WTC11 (cell line): ENCODE results near the gene WFDC1. TPM values are rescaled to one million over a fixed set of nuclear protein-coding genes. Genes with fewer than 3 reads are reported as not detected.

Source experiments
- ATAC-seq: fragments of 200-7000 bp; cut with Tn5 transposase; 2 replicates; pipeline ENCODE4 v1.10.0; 2021; ENCODE audit warnings: mild to moderate bottlenecking, moderate library complexity
- CTCF ChIA-PET: fragments of 300-600 bp; sonication (Branson Sonifier 250); formaldehyde crosslinking; loops from one replicate; lab custom pipeline; 2021; ENCODE audit warnings: antibody characterized with exemption; lab: Charles Lee
- POLR2A ChIA-PET: fragments of 350-600 bp; sonication (Branson Sonifier 250); formaldehyde crosslinking; loops from one replicate; lab custom pipeline; 2021; ENCODE audit warnings: antibody characterized with exemption; lab: Charles Lee
- DNase-seq: peaks from one replicate; pipeline ENCODE4 v3.0.0; 2021; ENCODE audit warnings: low spot score
- H3K27ac Mint-ChIP-seq: 2 replicates; pipeline ENCODE4 v1.8.0; 2021; ENCODE audit warnings: mixed read lengths
- H3K27me3 Mint-ChIP-seq: 2 replicates; pipeline ENCODE4 v1.8.0; 2021; ENCODE audit warnings: low read depth, mild to moderate bottlenecking, moderate library complexity, mixed read lengths
- H3K36me3 Mint-ChIP-seq: 2 replicates; pipeline ENCODE4 v1.8.0; 2021; ENCODE audit warnings: mixed read lengths
- H3K4me1 Mint-ChIP-seq: 2 replicates; pipeline ENCODE4 v1.8.0; 2022; ENCODE audit warnings: mixed read lengths
- H3K4me3 Mint-ChIP-seq: 2 replicates; pipeline ENCODE4 v1.8.0; 2021; ENCODE audit warnings: mild to moderate bottlenecking, moderate library complexity, mixed read lengths
- H3K9me3 Mint-ChIP-seq: 2 replicates; pipeline ENCODE4 v1.8.0; 2021; ENCODE audit warnings: mixed read lengths
- ELF4 ChIP-seq: sonication (generic); formaldehyde crosslinking; IDR thresholded peaks from 2 replicates; pipeline ENCODE4 v1.8.1; 2022; ENCODE audit warnings: low read depth, mild to moderate bottlenecking, moderate library complexity, missing genetic modification reagents
- ESRRA ChIP-seq: sonication (generic); formaldehyde crosslinking; IDR thresholded peaks from 2 replicates; pipeline ENCODE4 v1.8.1; 2022; ENCODE audit warnings: mild to moderate bottlenecking, missing genetic modification reagents, borderline replicate concordance
- FOXJ3 ChIP-seq: sonication (generic); formaldehyde crosslinking; IDR thresholded peaks from 2 replicates; pipeline ENCODE4 v1.9.0; 2021; ENCODE audit warnings: missing genetic modification reagents, mild to moderate bottlenecking, borderline replicate concordance
- GRHL2 ChIP-seq: fragments of 250-450 bp; sonication (Bioruptor Pico); IDR thresholded peaks from 2 replicates; pipeline ENCODE4 v1.8.0; 2022; ENCODE audit warnings: mild to moderate bottlenecking, moderate library complexity; ENCODE audit not compliant: insufficient replicate concordance, severe bottlenecking
- JUN ChIP-seq: sonication (generic); formaldehyde crosslinking; IDR thresholded peaks from 2 replicates; pipeline ENCODE4 v1.8.0; 2023; ENCODE audit warnings: mild to moderate bottlenecking, missing genetic modification reagents
- NR2C2 ChIP-seq: sonication (generic); formaldehyde crosslinking; IDR thresholded peaks from 2 replicates; pipeline ENCODE4 v1.8.0; 2022; ENCODE audit warnings: mild to moderate bottlenecking, missing genetic modification reagents
- PRRX2 ChIP-seq: fragments of 250-450 bp; sonication (Bioruptor Pico); IDR thresholded peaks from 2 replicates; pipeline ENCODE4 v1.8.0; 2021; ENCODE audit warnings: mild to moderate bottlenecking
- RORB ChIP-seq: fragments of 250-450 bp; sonication (Bioruptor Pico); IDR thresholded peaks from 2 replicates; pipeline ENCODE4 v1.9.0; 2021; ENCODE audit warnings: mild to moderate bottlenecking
- SMAD3 ChIP-seq: sonication (generic); formaldehyde crosslinking; IDR thresholded peaks from 2 replicates; pipeline ENCODE4 v1.8.0; 2022; ENCODE audit warnings: missing genetic modification reagents, mild to moderate bottlenecking, borderline replicate concordance
- USF2 ChIP-seq: sonication (generic); formaldehyde crosslinking; IDR thresholded peaks from 2 replicates; pipeline ENCODE4 v1.8.1; 2023; ENCODE audit warnings: mild to moderate bottlenecking, missing genetic modification reagents, moderate library complexity
- ZMAT4 ChIP-seq: fragments of 250-450 bp; sonication (Bioruptor Pico); IDR thresholded peaks from 2 replicates; pipeline ENCODE4 v1.9.0; 2021; ENCODE audit warnings: mild to moderate bottlenecking
- ZNF263 ChIP-seq: sonication (generic); formaldehyde crosslinking; IDR thresholded peaks from 2 replicates; pipeline ENCODE4 v1.8.1; 2022; ENCODE audit warnings: low read depth, mild to moderate bottlenecking, moderate library complexity, missing genetic modification reagents
- ZNF281 ChIP-seq: sonication (generic); formaldehyde crosslinking; IDR thresholded peaks from 2 replicates; pipeline ENCODE4 v1.8.0; 2023; ENCODE audit warnings: mild to moderate bottlenecking, missing genetic modification reagents
- ZNF416 ChIP-seq: fragments of 250-450 bp; sonication (Bioruptor Pico); IDR thresholded peaks from 2 replicates; pipeline ENCODE4 v1.9.0; 2021; ENCODE audit warnings: mild to moderate bottlenecking, inconsistent platforms
- ZNF425 ChIP-seq: fragments of 250-450 bp; sonication (Bioruptor Pico); conservative IDR thresholded peaks from 2 replicates; pipeline ENCODE4 v1.9.0; 2021; ENCODE audit warnings: mild to moderate bottlenecking
- ZNF671 ChIP-seq: fragments of 250-450 bp; sonication (Bioruptor Pico); IDR thresholded peaks from 2 replicates; pipeline ENCODE4 v1.8.0; 2021; ENCODE audit warnings: mild to moderate bottlenecking
- total RNA-seq: library from RNA; stranded (reverse); gene quantifications from 3 replicates; pipeline ENCODE4 v1.2.3, GENCODE V29; 2021
- TF ChIP-seq, protein P1 (sequence below): sonication (generic); formaldehyde crosslinking; IDR thresholded peaks from 2 replicates; pipeline ENCODE4 v1.8.1; 2023; ENCODE audit warnings: mild to moderate bottlenecking, missing genetic modification reagents, borderline replicate concordance
- TF ChIP-seq, protein P2 (sequence below): sonication (generic); formaldehyde crosslinking; IDR thresholded peaks from 2 replicates; pipeline ENCODE4 v1.8.1; 2023; ENCODE audit warnings: mild to moderate bottlenecking, missing genetic modification reagents, moderate library complexity
- TF ChIP-seq, protein P3 (sequence below): sonication (generic); formaldehyde crosslinking; IDR thresholded peaks from 2 replicates; pipeline ENCODE4 v1.8.1; 2022; ENCODE audit warnings: low read depth, mild to moderate bottlenecking, moderate library complexity, missing genetic modification reagents, borderline replicate concordance
- TF ChIP-seq, protein P4 (sequence below): sonication (generic); formaldehyde crosslinking; IDR thresholded peaks from 2 replicates; pipeline ENCODE4 v1.8.1; 2022; ENCODE audit warnings: mild to moderate bottlenecking, moderate library complexity, missing genetic modification reagents

The WFDC1 gene
- total RNA-seq, 1 experiment from 2014 or later = 0.50 TPM

GRCh38 chr16:84371553-84371865, 76.8 kb downstream of the WFDC1 start (continued):
- TF ChIP-seq, protein P1, sequence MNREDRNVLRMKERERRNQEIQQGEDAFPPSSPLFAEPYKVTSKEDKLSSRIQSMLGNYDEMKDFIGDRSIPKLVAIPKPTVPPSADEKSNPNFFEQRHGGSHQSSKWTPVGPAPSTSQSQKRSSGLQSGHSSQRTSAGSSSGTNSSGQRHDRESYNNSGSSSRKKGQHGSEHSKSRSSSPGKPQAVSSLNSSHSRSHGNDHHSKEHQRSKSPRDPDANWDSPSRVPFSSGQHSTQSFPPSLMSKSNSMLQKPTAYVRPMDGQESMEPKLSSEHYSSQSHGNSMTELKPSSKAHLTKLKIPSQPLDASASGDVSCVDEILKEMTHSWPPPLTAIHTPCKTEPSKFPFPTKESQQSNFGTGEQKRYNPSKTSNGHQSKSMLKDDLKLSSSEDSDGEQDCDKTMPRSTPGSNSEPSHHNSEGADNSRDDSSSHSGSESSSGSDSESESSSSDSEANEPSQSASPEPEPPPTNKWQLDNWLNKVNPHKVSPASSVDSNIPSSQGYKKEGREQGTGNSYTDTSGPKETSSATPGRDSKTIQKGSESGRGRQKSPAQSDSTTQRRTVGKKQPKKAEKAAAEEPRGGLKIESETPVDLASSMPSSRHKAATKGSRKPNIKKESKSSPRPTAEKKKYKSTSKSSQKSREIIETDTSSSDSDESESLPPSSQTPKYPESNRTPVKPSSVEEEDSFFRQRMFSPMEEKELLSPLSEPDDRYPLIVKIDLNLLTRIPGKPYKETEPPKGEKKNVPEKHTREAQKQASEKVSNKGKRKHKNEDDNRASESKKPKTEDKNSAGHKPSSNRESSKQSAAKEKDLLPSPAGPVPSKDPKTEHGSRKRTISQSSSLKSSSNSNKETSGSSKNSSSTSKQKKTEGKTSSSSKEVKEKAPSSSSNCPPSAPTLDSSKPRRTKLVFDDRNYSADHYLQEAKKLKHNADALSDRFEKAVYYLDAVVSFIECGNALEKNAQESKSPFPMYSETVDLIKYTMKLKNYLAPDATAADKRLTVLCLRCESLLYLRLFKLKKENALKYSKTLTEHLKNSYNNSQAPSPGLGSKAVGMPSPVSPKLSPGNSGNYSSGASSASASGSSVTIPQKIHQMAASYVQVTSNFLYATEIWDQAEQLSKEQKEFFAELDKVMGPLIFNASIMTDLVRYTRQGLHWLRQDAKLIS (CRISPR knock-in tag) = no peak
- TF ChIP-seq JUN (CRISPR knock-in tag) = no peak
- TF ChIP-seq SMAD3 (CRISPR knock-in tag) = no peak
- TF ChIP-seq USF2 = no peak
- no peak for TF ChIP-seq FOXJ3 (CRISPR knock-in tag)
- TF ChIP-seq GRHL2 (CRISPR knock-in tag) = no peak
- no peak for TF ChIP-seq ESRRA (CRISPR knock-in tag)
- TF ChIP-seq, protein P2, sequence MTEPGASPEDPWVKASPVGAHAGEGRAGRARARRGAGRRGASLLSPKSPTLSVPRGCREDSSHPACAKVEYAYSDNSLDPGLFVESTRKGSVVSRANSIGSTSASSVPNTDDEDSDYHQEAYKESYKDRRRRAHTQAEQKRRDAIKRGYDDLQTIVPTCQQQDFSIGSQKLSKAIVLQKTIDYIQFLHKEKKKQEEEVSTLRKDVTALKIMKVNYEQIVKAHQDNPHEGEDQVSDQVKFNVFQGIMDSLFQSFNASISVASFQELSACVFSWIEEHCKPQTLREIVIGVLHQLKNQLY (CRISPR knock-in tag) = no peak
- TF ChIP-seq ZNF425 (CRISPR knock-in tag) = no peak
- TF ChIP-seq, all 79 proteins: peak for 0

DNA sequence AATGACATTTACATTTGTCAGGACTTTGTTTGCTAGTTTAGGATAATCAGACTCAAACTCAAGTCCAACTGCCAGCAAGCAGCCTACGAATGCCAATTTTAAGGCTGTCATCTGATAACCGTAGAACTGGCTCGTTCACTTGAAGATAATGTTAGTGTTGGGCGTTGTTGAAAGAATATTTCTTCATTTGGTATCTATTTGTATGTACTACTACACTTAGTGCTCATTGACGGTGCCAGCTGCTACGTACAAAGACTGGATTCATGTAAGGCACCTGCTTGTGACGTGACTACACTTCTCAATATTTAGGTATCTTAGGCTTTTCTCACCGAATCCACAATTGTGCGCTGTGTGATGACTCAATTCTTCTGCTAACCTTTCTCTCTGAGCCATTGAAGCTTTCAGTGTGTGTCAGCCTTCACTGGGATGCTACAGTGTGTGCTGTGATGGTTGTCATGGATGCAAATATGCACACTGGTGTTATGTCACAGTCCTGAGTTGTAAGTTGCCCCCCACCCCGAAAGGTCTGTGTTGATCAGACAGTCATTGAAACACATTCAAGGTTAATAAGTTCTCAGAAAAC, 79.3 kb downstream of the WFDC1 start:
- H3K4me1 Mint-ChIP-seq = peaks cover 27% of the 10 kb centered on the region
- DNase-seq = no peak
- TF ChIP-seq ZNF416 = no peak
- POLR2A ChIA-PET = no interaction called here
- no peak overlapping the region for H3K4me3 Mint-ChIP-seq
- H3K27me3 Mint-ChIP-seq = peaks cover 10% of the 10 kb centered on the region
- CTCF ChIA-PET = no interaction called here
- no peak for ATAC-seq
- no peaks in the 10 kb centered on the region for H3K36me3 Mint-ChIP-seq
- no peak overlapping the region for H3K27ac Mint-ChIP-seq
- H3K9me3 Mint-ChIP-seq = no peaks in the 10 kb centered on the region

DNA sequence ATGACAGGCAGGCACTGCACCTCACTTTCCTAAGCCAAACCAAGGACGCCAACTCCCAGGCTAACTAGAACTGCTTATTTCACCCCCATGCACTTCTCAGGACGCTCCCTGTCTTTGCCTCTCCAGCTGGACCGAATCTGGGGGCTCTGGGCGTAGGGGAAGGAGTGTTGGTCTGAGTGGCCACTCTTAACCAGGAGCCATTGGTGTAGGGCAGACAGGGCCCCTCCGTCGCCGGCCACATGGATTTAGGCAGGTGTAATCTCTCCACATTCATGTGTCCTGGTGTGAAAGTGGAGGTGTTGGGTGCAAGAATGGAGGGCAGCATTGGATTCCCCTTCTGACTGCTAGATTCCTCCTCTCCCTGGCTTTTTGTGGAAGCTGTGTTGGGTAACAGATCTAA, 83.4 kb downstream of the WFDC1 start:
- no peaks in the 10 kb centered on the region for H3K27me3 Mint-ChIP-seq
- POLR2A ChIA-PET = interaction anchor here (0.6 kb wide), 1 partner anchor 191 kb away, joined by 3 read pairs; the partner anchor contains the start of gene TAF1C
- CTCF ChIA-PET = interaction anchor here (1.6 kb wide), 1 partner anchor 10 kb away, joined by 4 read pairs; the partner anchor contains the start of gene ATP2C2

More for the DNA sequence above, 83.4 kb downstream of the WFDC1 start:
- peaks cover 24% of the 10 kb centered on the region for H3K4me1 Mint-ChIP-seq
- H3K27ac Mint-ChIP-seq = no peak overlapping the region
- H3K36me3 Mint-ChIP-seq = peaks cover 3% of the 10 kb centered on the region; the same call in 1 of the 2 replicates
- TF ChIP-seq ELF4 (CRISPR knock-in tag) = no peak
- TF ChIP-seq ZMAT4 (CRISPR knock-in tag) = no peak
- TF ChIP-seq ZNF671 (CRISPR knock-in tag) = no peak
- TF ChIP-seq ZNF281 (CRISPR knock-in tag) = no peak
- no peak for TF ChIP-seq ZNF263 (CRISPR knock-in tag)
- TF ChIP-seq, protein P3, sequence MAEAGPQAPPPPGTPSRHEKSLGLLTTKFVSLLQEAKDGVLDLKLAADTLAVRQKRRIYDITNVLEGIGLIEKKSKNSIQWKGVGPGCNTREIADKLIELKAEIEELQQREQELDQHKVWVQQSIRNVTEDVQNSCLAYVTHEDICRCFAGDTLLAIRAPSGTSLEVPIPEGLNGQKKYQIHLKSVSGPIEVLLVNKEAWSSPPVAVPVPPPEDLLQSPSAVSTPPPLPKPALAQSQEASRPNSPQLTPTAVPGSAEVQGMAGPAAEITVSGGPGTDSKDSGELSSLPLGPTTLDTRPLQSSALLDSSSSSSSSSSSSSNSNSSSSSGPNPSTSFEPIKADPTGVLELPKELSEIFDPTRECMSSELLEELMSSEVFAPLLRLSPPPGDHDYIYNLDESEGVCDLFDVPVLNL = no peak
- TF ChIP-seq, protein P4, sequence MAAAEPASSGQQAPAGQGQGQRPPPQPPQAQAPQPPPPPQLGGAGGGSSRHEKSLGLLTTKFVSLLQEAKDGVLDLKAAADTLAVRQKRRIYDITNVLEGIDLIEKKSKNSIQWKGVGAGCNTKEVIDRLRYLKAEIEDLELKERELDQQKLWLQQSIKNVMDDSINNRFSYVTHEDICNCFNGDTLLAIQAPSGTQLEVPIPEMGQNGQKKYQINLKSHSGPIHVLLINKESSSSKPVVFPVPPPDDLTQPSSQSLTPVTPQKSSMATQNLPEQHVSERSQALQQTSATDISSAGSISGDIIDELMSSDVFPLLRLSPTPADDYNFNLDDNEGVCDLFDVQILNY = no peak
- no peak for TF ChIP-seq NR2C2
- no peak for TF ChIP-seq PRRX2 (CRISPR knock-in tag)
- no peak for TF ChIP-seq RORB
- H3K9me3 Mint-ChIP-seq = peaks cover 5% of the 10 kb centered on the region
- no peak for DNase-seq
- ATAC-seq = no peak
- no peak overlapping the region for H3K4me3 Mint-ChIP-seq
